K562 (cell line): ENCODE measurements around the gene ABCC5.

ENCODE experiments used
- ATF3 ChIP-seq, 2 experiments: fragments of 450-650 bp in 1 of 2; sonication (generic) in 1 of 2; formaldehyde crosslinking in 1 of 2; IDR thresholded peaks in 1 of 2; conservative IDR thresholded peaks in 1 of 2; 2 replicates each; pipeline versions ENCODE4 v1.6.1 to v1.8.1; 2016 to 2023; ENCODE audit warnings: mild to moderate bottlenecking in 2 of 2, moderate library complexity in 2 of 2, inconsistent platforms in 1 of 2, missing genetic modification reagents in 1 of 2
- BCL6 ChIP-seq: fragments of 250-450 bp; sonication (Bioruptor Pico); IDR thresholded peaks from 2 replicates; pipeline ENCODE4 v1.4.0; 2020
- ETV5 ChIP-seq: sonication (generic); formaldehyde crosslinking; IDR thresholded peaks from 2 replicates; pipeline ENCODE4 v1.4.0; 2020; ENCODE audit warnings: low read depth, mild to moderate bottlenecking, missing genetic modification reagents
- FIP1L1 ChIP-seq: fragments of 200-400 bp; formaldehyde crosslinking; IDR thresholded peaks from 2 replicates; pipeline ENCODE4 v1.6.1; 2018; ENCODE audit warnings: mild to moderate bottlenecking, low read depth, low read length; ENCODE audit not compliant: poor library complexity, severe bottlenecking
- GATA2 ChIP-seq: sonication (generic); formaldehyde crosslinking; IDR thresholded peaks from 2 replicates; pipeline ENCODE4 v1.4.0; 2020; ENCODE audit warnings: mild to moderate bottlenecking, missing genetic modification reagents
- KLF6 ChIP-seq: fragments of 250-450 bp; sonication (Bioruptor Pico); IDR thresholded peaks from 2 replicates; pipeline ENCODE4 v1.4.0; 2020; ENCODE audit warnings: mild to moderate bottlenecking, moderate library complexity, borderline replicate concordance
- YY1 ChIP-seq, 3 experiments: IDR thresholded peaks; 2 replicates each; pipeline ENCODE4 v1.6.1; 2011; ENCODE audit warnings: low read length in 2 of 3, mild to moderate bottlenecking in 2 of 3, moderate library complexity in 2 of 3, borderline replicate concordance in 1 of 3, control low read depth in 1 of 3, low read depth in 1 of 3; ENCODE audit not compliant: insufficient read depth in 3 of 3, insufficient replicate concordance in 2 of 3, control insufficient read depth in 1 of 3, insufficient read length in 1 of 3; ENCODE audit errors: extremely low read depth in 1 of 3
- ZBTB33 ChIP-seq: sonication (generic); formaldehyde crosslinking; IDR thresholded peaks from 2 replicates; pipeline ENCODE4 v1.8.1; 2023; ENCODE audit warnings: mild to moderate bottlenecking, missing genetic modification reagents
- ZFP36 ChIP-seq: fragments of 150-350 bp; IDR thresholded peaks from 2 replicates; pipeline ENCODE4 v1.6.1; 2018; ENCODE audit warnings: low read length, low read depth; ENCODE audit not compliant: partially characterized antibody

GRCh38 chr3:183959214-183959613 is 58.5 kb downstream of the ABCC5 start:
- TF ChIP-seq FIP1L1 (no peak), GATA2 (CRISPR knock-in tag) (no peak), ETV5 (no peak), YY1 (IDR thresholded peaks at IDR 0.05; ENCODE audit: borderline replicate concordance in 1 of 3, control insufficient read depth in 1 of 3, extremely low read depth in 1 of 3, insufficient read depth in 3 of 3, insufficient read length in 1 of 3, insufficient replicate concordance in 2 of 3, low read depth in 1 of 3, low read length in 2 of 3) (no peak), ZBTB33 (no peak), KLF6 (no peak), ATF3 (IDR thresholded peaks at IDR 0.05) (no peak), ATF3 (CRISPR knock-in tag; conservative IDR thresholded peaks at IDR 0.05) (no peak), BCL6 (CRISPR knock-in tag) (no peak), ZFP36 (no peak)
